HepG2 (cell line): Measurements from ENCODE around the gene CCN2. TPM values are rescaled to one million over a fixed set of nuclear protein-coding genes. Genes with fewer than 3 reads are reported as not detected.

Experiments used
- CBX5 ChIP-seq: sonication (generic); formaldehyde crosslinking; IDR thresholded peaks from 2 replicates; pipeline ENCODE4 v1.4.0; 2020; ENCODE audit warnings: missing genetic modification reagents, borderline replicate concordance
- DMTF1 ChIP-seq: sonication (generic); formaldehyde crosslinking; IDR thresholded peaks from 2 replicates; pipeline ENCODE4 v1.4.0; 2020; ENCODE audit warnings: mild to moderate bottlenecking, missing genetic modification reagents
- ESRRA ChIP-seq: sonication (generic); formaldehyde crosslinking; IDR thresholded peaks from 2 replicates; pipeline ENCODE4 v1.5.1; 2020; ENCODE audit warnings: mild to moderate bottlenecking, low read depth, missing genetic modification reagents
- HOXD1 ChIP-seq: sonication (generic); formaldehyde crosslinking; IDR thresholded peaks from 2 replicates; pipeline ENCODE4 v1.5.0; 2020; ENCODE audit warnings: missing genetic modification reagents
- JUNB ChIP-seq: sonication (generic); formaldehyde crosslinking; IDR thresholded peaks from 2 replicates; pipeline ENCODE4 v1.8.0; 2022; ENCODE audit warnings: missing genetic modification reagents, mild to moderate bottlenecking, borderline replicate concordance
- MIXL1 ChIP-seq: IDR thresholded peaks from 2 replicates; pipeline ENCODE4 v1.6.1; 2016
- NR2F6 ChIP-seq, 2 experiments: IDR thresholded peaks; 2 replicates each; pipeline ENCODE4 v1.6.1; 2016; ENCODE audit warnings: antibody characterized with exemption in 1 of 2, mild to moderate bottlenecking in 1 of 2
- RFXAP ChIP-seq: sonication (generic); formaldehyde crosslinking; IDR thresholded peaks from 2 replicates; pipeline ENCODE4 v1.4.0; 2020; ENCODE audit warnings: missing genetic modification reagents, borderline replicate concordance
- SP4 ChIP-seq: sonication (generic); formaldehyde crosslinking; IDR thresholded peaks from 2 replicates; pipeline ENCODE4 v1.8.1; 2023; ENCODE audit warnings: mild to moderate bottlenecking, missing genetic modification reagents
- TOPORS ChIP-seq: sonication (generic); formaldehyde crosslinking; IDR thresholded peaks from 2 replicates; pipeline ENCODE4 v1.8.0; 2023; ENCODE audit warnings: mild to moderate bottlenecking, missing genetic modification reagents
- ZC3H4 ChIP-seq: sonication (generic); formaldehyde crosslinking; IDR thresholded peaks from 2 replicates; pipeline ENCODE4 v1.4.0; 2020; ENCODE audit warnings: missing genetic modification reagents, borderline replicate concordance
- ZFP62 ChIP-seq: sonication (generic); formaldehyde crosslinking; IDR thresholded peaks from 2 replicates; pipeline ENCODE4 v1.4.0; 2020; ENCODE audit warnings: missing genetic modification reagents
- ZFX ChIP-seq: sonication (generic); formaldehyde crosslinking; IDR thresholded peaks from 2 replicates; pipeline ENCODE4 v1.4.0; 2020; ENCODE audit warnings: mild to moderate bottlenecking, low read depth, missing genetic modification reagents, moderate library complexity
- ZNF24 ChIP-seq: fragments of 450-650 bp; IDR thresholded peaks from 2 replicates; pipeline ENCODE4 v1.6.1; 2017; ENCODE audit warnings: antibody characterized with exemption, mild to moderate bottlenecking
- ZNF7 ChIP-seq: IDR thresholded peaks from 2 replicates; pipeline ENCODE4 v1.6.1; 2016; ENCODE audit warnings: missing biosample characterization, missing genetic modification reagents
- ZNF790 ChIP-seq: sonication (generic); formaldehyde crosslinking; IDR thresholded peaks from 2 replicates; pipeline ENCODE4 v1.8.0; 2022; ENCODE audit warnings: missing genetic modification reagents, mild to moderate bottlenecking, borderline replicate concordance
- polyA plus RNA-seq, 8 experiments: library from polyadenylated mRNA; depleted of rRNA in 3 of 8; stranded (reverse) in 7 of 8; unstranded in 1 of 8; fragments of >200 nt; fragmentation: Illumina TruSeq in 4 of 8; extraction: Trizol in 4 of 8; gene quantifications; 2 replicates each; pipeline versions ENCODE4 v1.2.1 to v1.2.3, GENCODE V29; 2011 to 2016; ENCODE audit warnings: low read depth in 4 of 8, missing spikeins in 1 of 8, mixed read lengths in 1 of 8; ENCODE audit not compliant: insufficient read depth in 1 of 8
- total RNA-seq, 5 experiments: library from RNA; depleted of rRNA; stranded (reverse); fragments of >200 nt; fragmentation: Illumina TruSeq; extraction: Trizol; gene quantifications; 2 replicates each; pipeline ENCODE4 v1.2.3, GENCODE V29; 2016; ENCODE audit warnings: low read depth in 1 of 5
- TF ChIP-seq, protein P1 (sequence below): sonication (generic); formaldehyde crosslinking; IDR thresholded peaks from 2 replicates; pipeline ENCODE4 v1.9.0; 2021; ENCODE audit warnings: missing genetic modification reagents, mild to moderate bottlenecking, borderline replicate concordance
- TF ChIP-seq, protein P2 (sequence below): sonication (generic); formaldehyde crosslinking; IDR thresholded peaks from 2 replicates; pipeline ENCODE4 v1.4.0; 2020; ENCODE audit warnings: missing genetic modification reagents
- TF ChIP-seq, protein P3 (sequence below): sonication (generic); formaldehyde crosslinking; IDR thresholded peaks from 2 replicates; pipeline ENCODE4 v1.9.0; 2021; ENCODE audit warnings: mild to moderate bottlenecking, missing genetic modification reagents

Gene CCN2
- total and polyA plus RNA-seq, 2 of the 13 experiments (the other 11 are each of a cell fraction or from before 2014, with no cell fraction given): 34.7 to 316 TPM

DNA sequence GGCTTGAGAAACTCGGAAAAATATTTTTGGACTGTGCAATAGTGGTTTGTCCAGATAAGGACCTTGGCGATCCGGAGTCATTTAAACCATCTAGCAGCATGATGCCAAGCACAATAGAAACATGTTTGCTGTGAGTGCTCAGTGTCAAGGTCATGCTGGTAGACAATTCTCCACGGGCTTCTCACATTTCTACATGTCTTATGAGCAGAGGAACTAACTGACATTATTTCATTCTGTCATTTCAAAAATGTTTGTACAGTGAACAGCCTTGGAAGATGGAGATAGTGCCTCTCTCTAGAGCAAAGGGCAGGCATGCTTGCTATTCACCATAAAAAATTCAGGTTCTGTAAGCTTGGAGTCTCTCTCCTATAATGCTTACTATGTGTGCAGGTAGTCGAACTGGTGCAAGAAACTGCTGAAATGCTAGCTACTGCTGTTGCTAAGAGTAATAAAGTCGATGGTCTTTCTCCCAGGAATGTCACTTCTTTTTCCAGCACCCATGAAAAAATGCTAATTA lies 25.4 kb upstream of the CCN2 start (continued):
- TF ChIP-seq MIXL1 (CRISPR knock-in tag): peak; percentile 82; the same call in 1 of the 2 replicates
- no peak for TF ChIP-seq HOXD1
- no peak for TF ChIP-seq ZNF7
- no peak for TF ChIP-seq ZC3H4 (CRISPR knock-in tag)
- TF ChIP-seq TOPORS (CRISPR knock-in tag): 0 out of 2 replicates have a peak, but pooled peaks have one; percentile 31
- no peak for TF ChIP-seq ZNF790
- peak; percentile 65; the same call in 1 of the 2 replicates for TF ChIP-seq CBX5 (CRISPR knock-in tag)
- TF ChIP-seq ZFP62 (CRISPR knock-in tag): no peak
- no peak for TF ChIP-seq SP4 (CRISPR knock-in tag)
- peak; percentile 54; the same call in 1 of the 2 replicates for TF ChIP-seq RFXAP (CRISPR knock-in tag)
- TF ChIP-seq, protein P1, sequence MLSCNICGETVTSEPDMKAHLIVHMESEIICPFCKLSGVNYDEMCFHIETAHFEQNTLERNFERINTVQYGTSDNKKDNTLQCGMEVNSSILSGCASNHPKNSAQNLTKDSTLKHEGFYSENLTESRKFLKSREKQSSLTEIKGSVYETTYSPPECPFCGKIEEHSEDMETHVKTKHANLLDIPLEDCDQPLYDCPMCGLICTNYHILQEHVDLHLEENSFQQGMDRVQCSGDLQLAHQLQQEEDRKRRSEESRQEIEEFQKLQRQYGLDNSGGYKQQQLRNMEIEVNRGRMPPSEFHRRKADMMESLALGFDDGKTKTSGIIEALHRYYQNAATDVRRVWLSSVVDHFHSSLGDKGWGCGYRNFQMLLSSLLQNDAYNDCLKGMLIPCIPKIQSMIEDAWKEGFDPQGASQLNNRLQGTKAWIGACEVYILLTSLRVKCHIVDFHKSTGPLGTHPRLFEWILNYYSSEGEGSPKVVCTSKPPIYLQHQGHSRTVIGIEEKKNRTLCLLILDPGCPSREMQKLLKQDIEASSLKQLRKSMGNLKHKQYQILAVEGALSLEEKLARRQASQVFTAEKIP (CRISPR knock-in tag): no peak
- no peak for TF ChIP-seq ZNF24
- TF ChIP-seq ZFX (CRISPR knock-in tag): no peak
- TF ChIP-seq, protein P2, sequence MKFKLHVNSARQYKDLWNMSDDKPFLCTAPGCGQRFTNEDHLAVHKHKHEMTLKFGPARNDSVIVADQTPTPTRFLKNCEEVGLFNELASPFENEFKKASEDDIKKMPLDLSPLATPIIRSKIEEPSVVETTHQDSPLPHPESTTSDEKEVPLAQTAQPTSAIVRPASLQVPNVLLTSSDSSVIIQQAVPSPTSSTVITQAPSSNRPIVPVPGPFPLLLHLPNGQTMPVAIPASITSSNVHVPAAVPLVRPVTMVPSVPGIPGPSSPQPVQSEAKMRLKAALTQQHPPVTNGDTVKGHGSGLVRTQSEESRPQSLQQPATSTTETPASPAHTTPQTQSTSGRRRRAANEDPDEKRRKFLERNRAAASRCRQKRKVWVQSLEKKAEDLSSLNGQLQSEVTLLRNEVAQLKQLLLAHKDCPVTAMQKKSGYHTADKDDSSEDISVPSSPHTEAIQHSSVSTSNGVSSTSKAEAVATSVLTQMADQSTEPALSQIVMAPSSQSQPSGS (CRISPR knock-in tag): no peak
- no peak for TF ChIP-seq DMTF1 (CRISPR knock-in tag)
- TF ChIP-seq ESRRA: no peak; the same call in 1 of the 2 replicates
- peak; percentile 89 for TF ChIP-seq NR2F6 (IDR thresholded peaks at IDR 0.05)
- TF ChIP-seq NR2F6 (CRISPR knock-in tag; IDR thresholded peaks at IDR 0.05): peak; percentile 91
- TF ChIP-seq, protein P3, sequence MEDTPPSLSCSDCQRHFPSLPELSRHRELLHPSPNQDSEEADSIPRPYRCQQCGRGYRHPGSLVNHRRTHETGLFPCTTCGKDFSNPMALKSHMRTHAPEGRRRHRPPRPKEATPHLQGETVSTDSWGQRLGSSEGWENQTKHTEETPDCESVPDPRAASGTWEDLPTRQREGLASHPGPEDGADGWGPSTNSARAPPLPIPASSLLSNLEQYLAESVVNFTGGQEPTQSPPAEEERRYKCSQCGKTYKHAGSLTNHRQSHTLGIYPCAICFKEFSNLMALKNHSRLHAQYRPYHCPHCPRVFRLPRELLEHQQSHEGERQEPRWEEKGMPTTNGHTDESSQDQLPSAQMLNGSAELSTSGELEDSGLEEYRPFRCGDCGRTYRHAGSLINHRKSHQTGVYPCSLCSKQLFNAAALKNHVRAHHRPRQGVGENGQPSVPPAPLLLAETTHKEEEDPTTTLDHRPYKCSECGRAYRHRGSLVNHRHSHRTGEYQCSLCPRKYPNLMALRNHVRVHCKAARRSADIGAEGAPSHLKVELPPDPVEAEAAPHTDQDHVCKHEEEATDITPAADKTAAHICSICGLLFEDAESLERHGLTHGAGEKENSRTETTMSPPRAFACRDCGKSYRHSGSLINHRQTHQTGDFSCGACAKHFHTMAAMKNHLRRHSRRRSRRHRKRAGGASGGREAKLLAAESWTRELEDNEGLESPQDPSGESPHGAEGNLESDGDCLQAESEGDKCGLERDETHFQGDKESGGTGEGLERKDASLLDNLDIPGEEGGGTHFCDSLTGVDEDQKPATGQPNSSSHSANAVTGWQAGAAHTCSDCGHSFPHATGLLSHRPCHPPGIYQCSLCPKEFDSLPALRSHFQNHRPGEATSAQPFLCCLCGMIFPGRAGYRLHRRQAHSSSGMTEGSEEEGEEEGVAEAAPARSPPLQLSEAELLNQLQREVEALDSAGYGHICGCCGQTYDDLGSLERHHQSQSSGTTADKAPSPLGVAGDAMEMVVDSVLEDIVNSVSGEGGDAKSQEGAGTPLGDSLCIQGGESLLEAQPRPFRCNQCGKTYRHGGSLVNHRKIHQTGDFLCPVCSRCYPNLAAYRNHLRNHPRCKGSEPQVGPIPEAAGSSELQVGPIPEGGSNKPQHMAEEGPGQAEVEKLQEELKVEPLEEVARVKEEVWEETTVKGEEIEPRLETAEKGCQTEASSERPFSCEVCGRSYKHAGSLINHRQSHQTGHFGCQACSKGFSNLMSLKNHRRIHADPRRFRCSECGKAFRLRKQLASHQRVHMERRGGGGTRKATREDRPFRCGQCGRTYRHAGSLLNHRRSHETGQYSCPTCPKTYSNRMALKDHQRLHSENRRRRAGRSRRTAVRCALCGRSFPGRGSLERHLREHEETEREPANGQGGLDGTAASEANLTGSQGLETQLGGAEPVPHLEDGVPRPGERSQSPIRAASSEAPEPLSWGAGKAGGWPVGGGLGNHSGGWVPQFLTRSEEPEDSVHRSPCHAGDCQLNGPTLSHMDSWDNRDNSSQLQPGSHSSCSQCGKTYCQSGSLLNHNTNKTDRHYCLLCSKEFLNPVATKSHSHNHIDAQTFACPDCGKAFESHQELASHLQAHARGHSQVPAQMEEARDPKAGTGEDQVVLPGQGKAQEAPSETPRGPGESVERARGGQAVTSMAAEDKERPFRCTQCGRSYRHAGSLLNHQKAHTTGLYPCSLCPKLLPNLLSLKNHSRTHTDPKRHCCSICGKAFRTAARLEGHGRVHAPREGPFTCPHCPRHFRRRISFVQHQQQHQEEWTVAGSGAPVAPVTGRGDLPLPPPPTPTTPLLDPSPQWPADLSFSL (CRISPR knock-in tag): 0 out of 2 replicates have a peak, but pooled peaks have one; percentile 20
- TF ChIP-seq JUNB: no peak
